Panc1 (cell line): Measurements from ENCODE around the gene SMAD9. TPM values are rescaled to one million over a fixed set of nuclear protein-coding genes. Genes with fewer than 3 reads are reported as not detected.

ENCODE experiments used
- ATAC-seq: fragments of 200-7000 bp; cut with Tn5 transposase; 2 replicates; pipeline ENCODE4 v1.9.1; 2020; ENCODE audit warnings: mild to moderate bottlenecking, moderate library complexity
- BruUV-seq: library from RNA; stranded (reverse); fragments of 400-500 nt; replicated peaks from 2 replicates; lab custom pipeline; 2021; lab: Mats Ljungman, UMichigan
- CTCF ChIA-PET: fragments of 300-600 bp; sonication (Branson Sonifier 250); formaldehyde crosslinking; loops from one replicate; lab custom pipeline; 2022; ENCODE audit warnings: antibody characterized with exemption; lab: Charles Lee
- POLR2A ChIA-PET: fragments of 300-600 bp; sonication (Branson Sonifier 250); formaldehyde crosslinking; loops from one replicate; lab custom pipeline; 2022; ENCODE audit warnings: antibody characterized with exemption; lab: Charles Lee
- DNase-seq: peaks from one replicate; pipeline ENCODE4 v3.0.0-alpha.2; 2010; ENCODE audit warnings: low read depth, low spot score
- H3K27ac ChIP-seq: 2 replicates; pipeline ENCODE4 v1.5.1; 2011; ENCODE audit warnings: mild to moderate bottlenecking, low read length, inconsistent platforms
- H3K27me3 ChIP-seq: fragments of 200-500 bp; sonication (Bioruptor generic); 2 replicates; pipeline ENCODE4 v1.6.0; 2014; ENCODE audit warnings: low read length, inconsistent platforms; ENCODE audit not compliant: control insufficient read depth, insufficient read depth
- H3K36me3 ChIP-seq: fragments of 200-500 bp; sonication (Bioruptor generic); 2 replicates; pipeline ENCODE4 v1.5.1; 2014; ENCODE audit warnings: inconsistent platforms, mild to moderate bottlenecking, low read length, moderate library complexity; ENCODE audit not compliant: control insufficient read depth, insufficient read depth
- H3K4me1 ChIP-seq: 2 replicates; pipeline ENCODE4 v1.5.1; 2011; ENCODE audit warnings: inconsistent platforms, mild to moderate bottlenecking, low read length, moderate library complexity; ENCODE audit not compliant: control insufficient read depth, insufficient read depth
- H3K4me3 ChIP-seq, 2 experiments: 2 replicates each; pipeline ENCODE4 v1.5.1; 2011 to 2012; ENCODE audit warnings: low read depth in 2 of 2, low read length in 2 of 2, mild to moderate bottlenecking in 2 of 2, inconsistent platforms in 1 of 2, moderate library complexity in 1 of 2
- H3K9me3 ChIP-seq: fragments of 200-500 bp; sonication (Bioruptor generic); 2 replicates; pipeline ENCODE4 v1.5.1; 2014; ENCODE audit warnings: low read depth, mild to moderate bottlenecking, inconsistent platforms, low read length, moderate library complexity; ENCODE audit not compliant: control insufficient read depth, insufficient read depth
- CTCF ChIP-seq: fragments of 450-650 bp; IDR thresholded peaks from 2 replicates; pipeline ENCODE4 v1.5.1; 2017; ENCODE audit warnings: mild to moderate bottlenecking
- POLR2AphosphoS5 ChIP-seq: IDR thresholded peaks from 2 replicates; pipeline ENCODE4 v1.6.1; 2012; ENCODE audit warnings: mild to moderate bottlenecking, low read depth, low read length, moderate library complexity
- SIN3A ChIP-seq: IDR thresholded peaks from 2 replicates; pipeline ENCODE4 v1.6.1; 2012; ENCODE audit warnings: low read depth, mild to moderate bottlenecking, low read length, moderate library complexity, borderline replicate concordance; ENCODE audit not compliant: insufficient read depth
- TCF7L2 ChIP-seq: IDR thresholded peaks from 2 replicates; pipeline ENCODE4 v1.6.1; 2011; ENCODE audit warnings: mild to moderate bottlenecking, low read depth, low read length, inconsistent platforms
- in situ Hi-C: cut with HindIII; loops from 2 replicates; pipeline ENCODE4 v1.10.0; 2016; ENCODE audit warnings: low sequenced_read_pairs, low pct_unique_long_range_greater_than_20kb
- intact Hi-C: fragments of 100-400 bp; cut with micrococcal nuclease; formaldehyde crosslinking; loops from one replicate; pipeline ENCODE4 v1.10.0; 2022; ENCODE audit not compliant: unreplicated experiment
- total RNA-seq: library from RNA; stranded (reverse); gene quantifications from one replicate; pipeline ENCODE4 v1.2.1, GENCODE V29; 2021; ENCODE audit not compliant: unreplicated experiment
- TF ChIP-seq, protein P1 (sequence below), 2 experiments: IDR thresholded peaks; 2 replicates each; pipeline ENCODE4 v1.6.1; 2011 to 2012; ENCODE audit warnings: low read depth in 2 of 2, control low read depth in 1 of 2, low read length in 1 of 2, mild to moderate bottlenecking in 1 of 2, moderate library complexity in 1 of 2; ENCODE audit not compliant: insufficient read depth in 1 of 2

SMAD9 gene
- total RNA-seq, 1 experiment from 2014 or later, result 2.4 TPM

DNA sequence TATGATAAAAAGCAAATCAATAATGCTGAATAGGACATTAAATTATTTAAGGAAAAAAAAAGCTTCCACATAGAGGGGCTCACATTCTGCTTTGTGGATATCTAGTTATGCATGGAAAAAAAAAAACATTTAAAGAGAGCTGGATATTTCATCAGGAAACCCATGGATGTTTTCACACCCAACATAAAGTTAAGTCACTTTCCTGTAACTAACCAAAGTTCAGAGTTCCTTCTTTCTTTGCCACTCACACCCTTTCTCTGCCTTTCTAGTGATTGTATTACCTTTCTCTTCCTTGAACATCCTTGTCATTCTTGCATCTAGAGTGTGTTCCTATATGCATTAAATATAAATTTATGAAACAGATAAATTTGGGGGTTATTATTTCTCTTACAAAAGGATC lies 53.8 kb downstream of the SMAD9 start:
- intact Hi-C loops (no loop called here), in situ Hi-C loops (no loop called here)
- CTCF ChIA-PET, result no interaction called here

GRCh38 chr13:36865265-36865664 lies 54.8 kb downstream of the SMAD9 start:
- no peaks in the 10 kb centered on the region for H3K9me3 ChIP-seq
- ATAC-seq (no peak), DNase-seq (no peak)
- H3K27me3 ChIP-seq, result no peaks in the 10 kb centered on the region
- CTCF ChIA-PET, result no interaction called here
- no TSS peak for BruUV-seq
- intact Hi-C loops (no loop called here), in situ Hi-C loops (no loop called here)
- no peak overlapping the region for H3K27ac ChIP-seq
- no peaks in the 10 kb centered on the region for H3K4me1 ChIP-seq
- TF ChIP-seq SIN3A, result no peak
- POLR2A ChIA-PET, result no interaction called here
- H3K4me3 ChIP-seq, result no peak overlapping the region
- no peaks in the 10 kb centered on the region for H3K36me3 ChIP-seq

More for the DNA sequence above, 53.8 kb downstream of the SMAD9 start:
- POLR2A ChIA-PET, result no interaction called here
- H3K27me3 ChIP-seq, result no peaks in the 10 kb centered on the region
- BruUV-seq, result no TSS peak
- H3K36me3 ChIP-seq, result no peaks in the 10 kb centered on the region
- TF ChIP-seq SIN3A (no peak), TCF7L2 (no peak), CTCF (no peak), POLR2AphosphoS5 (no peak)
- TF ChIP-seq, protein P1, sequence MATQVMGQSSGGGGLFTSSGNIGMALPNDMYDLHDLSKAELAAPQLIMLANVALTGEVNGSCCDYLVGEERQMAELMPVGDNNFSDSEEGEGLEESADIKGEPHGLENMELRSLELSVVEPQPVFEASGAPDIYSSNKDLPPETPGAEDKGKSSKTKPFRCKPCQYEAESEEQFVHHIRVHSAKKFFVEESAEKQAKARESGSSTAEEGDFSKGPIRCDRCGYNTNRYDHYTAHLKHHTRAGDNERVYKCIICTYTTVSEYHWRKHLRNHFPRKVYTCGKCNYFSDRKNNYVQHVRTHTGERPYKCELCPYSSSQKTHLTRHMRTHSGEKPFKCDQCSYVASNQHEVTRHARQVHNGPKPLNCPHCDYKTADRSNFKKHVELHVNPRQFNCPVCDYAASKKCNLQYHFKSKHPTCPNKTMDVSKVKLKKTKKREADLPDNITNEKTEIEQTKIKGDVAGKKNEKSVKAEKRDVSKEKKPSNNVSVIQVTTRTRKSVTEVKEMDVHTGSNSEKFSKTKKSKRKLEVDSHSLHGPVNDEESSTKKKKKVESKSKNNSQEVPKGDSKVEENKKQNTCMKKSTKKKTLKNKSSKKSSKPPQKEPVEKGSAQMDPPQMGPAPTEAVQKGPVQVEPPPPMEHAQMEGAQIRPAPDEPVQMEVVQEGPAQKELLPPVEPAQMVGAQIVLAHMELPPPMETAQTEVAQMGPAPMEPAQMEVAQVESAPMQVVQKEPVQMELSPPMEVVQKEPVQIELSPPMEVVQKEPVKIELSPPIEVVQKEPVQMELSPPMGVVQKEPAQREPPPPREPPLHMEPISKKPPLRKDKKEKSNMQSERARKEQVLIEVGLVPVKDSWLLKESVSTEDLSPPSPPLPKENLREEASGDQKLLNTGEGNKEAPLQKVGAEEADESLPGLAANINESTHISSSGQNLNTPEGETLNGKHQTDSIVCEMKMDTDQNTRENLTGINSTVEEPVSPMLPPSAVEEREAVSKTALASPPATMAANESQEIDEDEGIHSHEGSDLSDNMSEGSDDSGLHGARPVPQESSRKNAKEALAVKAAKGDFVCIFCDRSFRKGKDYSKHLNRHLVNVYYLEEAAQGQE (IDR thresholded peaks at IDR 0.05; ENCODE audit: insufficient read depth in 1 of 2, low read depth in 2 of 2, low read length in 1 of 2), result no peak
- H3K9me3 ChIP-seq, result no peaks in the 10 kb centered on the region
- no peak overlapping the region for H3K27ac ChIP-seq
- no peak overlapping the region for H3K4me3 ChIP-seq
- H3K4me1 ChIP-seq, result no peaks in the 10 kb centered on the region
- ATAC-seq (no peak), DNase-seq (no peak)

- no peak overlapping the region for H3K27ac ChIP-seq
- intact Hi-C loops, result no loop called here
- DNase-seq (no peak), ATAC-seq (no peak)
- ChIA-PET CTCF (no interaction called here), POLR2A (no interaction called here)
- in situ Hi-C loops, result no loop called here
- no peaks in the 10 kb centered on the region for H3K36me3 ChIP-seq
- no peaks in the 10 kb centered on the region for H3K4me1 ChIP-seq
- TF ChIP-seq TCF7L2 (no peak), SIN3A (no peak), POLR2AphosphoS5 (no peak), CTCF (no peak)
- TF ChIP-seq, protein P1 (IDR thresholded peaks at IDR 0.05; ENCODE audit: insufficient read depth in 1 of 2, low read depth in 2 of 2, low read length in 1 of 2), result no peak
- no TSS peak for BruUV-seq
- no peaks in the 10 kb centered on the region for H3K9me3 ChIP-seq
- H3K27me3 ChIP-seq, result no peaks in the 10 kb centered on the region
- H3K4me3 ChIP-seq, result no peak overlapping the region
Observed at GRCh38 chr13:36862722-36863121, 57.3 kb downstream of the SMAD9 start.
